AG20443 (cell line): Measurements from ENCODE around the gene ADAP1.

Source experiments
- DNase-seq: peaks from one replicate; pipeline ENCODE4 v3.0.0; 2012; ENCODE audit warnings: low spot score, mixed read lengths

The ADAP1 gene

GRCh38 chr7:922334-923107 lies 32.0 kb downstream of the ADAP1 start:
- no peak for DNase-seq

GRCh38 chr7:921581-922333 lies 32.7 kb downstream of the ADAP1 start:
- DNase-seq: no peak

DNA sequence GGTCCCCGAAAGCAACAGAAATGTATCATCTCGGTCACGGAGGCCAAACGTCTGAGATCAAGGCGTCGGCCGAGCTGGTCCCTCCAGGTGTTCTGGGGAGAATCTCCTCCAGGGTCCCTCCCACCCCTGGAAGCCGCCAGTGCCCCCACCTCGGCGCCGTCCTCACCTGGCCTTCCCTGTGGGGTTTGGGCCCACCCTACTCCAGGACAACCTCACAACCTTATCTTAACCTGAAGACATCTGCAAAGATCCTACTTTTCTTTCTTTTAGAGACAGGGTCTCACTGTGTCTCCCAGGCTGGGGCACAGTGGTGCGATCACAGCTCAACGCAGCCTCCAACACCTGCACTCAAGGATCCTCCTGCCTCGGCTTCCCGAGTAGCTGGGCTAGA lies 33.4 kb downstream of the ADAP1 start:
- no peak for DNase-seq

DNA sequence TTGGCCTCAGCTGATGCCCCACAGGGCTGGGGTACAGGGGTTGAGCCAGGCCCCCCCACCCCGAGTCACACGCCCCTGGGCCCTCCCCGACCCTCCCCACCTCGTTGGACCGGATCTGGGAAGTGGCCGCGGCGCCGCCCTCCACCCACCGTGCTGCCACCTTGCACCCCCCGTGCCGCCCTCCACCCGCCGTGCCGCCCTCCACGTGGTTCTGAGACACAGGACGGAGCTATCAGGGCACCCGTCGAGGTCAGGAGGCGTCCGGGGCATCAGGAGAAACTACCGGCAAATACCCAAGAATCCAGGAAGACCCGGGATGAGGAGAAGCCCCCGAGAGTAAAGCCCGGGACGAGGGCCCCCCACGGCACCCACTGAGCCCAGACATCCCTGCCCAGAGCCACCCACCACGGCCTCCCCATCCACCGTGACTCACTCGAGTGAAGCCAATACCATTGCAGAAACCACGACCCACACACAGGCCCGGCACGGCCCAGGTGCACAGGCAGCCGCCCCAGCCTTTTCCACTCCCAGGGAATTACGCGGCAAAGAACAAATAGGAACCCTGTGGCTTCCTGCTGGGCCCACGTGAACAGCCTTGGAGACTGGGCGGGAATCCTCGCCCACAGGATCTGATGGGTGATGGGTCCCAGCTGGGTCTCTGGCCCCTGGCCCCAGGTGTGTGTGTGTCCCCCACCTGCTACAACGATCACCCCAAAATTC lies 34.0 kb downstream of the ADAP1 start:
- DNase-seq: no peak

GRCh38 chr7:919924-920341 lies 34.5 kb downstream of the ADAP1 start:
- DNase-seq: no peak

DNA sequence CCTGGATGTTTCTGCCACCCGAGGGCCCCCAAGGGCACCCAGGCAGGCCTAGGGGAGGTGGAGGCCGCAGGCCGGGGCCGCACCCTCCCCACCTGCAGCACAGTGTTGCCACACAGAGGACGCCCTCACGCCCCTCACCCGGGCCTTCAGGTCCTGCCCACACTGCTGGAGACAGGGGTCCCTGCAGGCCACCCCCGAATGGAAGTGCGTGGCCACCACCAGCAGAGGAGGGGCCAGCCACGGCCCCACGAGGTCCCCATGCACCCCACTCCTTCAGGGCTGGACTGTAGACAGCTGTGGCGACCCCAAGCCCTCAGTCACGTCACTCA lies 35.4 kb downstream of the ADAP1 start:
- DNase-seq: no peak

DNA sequence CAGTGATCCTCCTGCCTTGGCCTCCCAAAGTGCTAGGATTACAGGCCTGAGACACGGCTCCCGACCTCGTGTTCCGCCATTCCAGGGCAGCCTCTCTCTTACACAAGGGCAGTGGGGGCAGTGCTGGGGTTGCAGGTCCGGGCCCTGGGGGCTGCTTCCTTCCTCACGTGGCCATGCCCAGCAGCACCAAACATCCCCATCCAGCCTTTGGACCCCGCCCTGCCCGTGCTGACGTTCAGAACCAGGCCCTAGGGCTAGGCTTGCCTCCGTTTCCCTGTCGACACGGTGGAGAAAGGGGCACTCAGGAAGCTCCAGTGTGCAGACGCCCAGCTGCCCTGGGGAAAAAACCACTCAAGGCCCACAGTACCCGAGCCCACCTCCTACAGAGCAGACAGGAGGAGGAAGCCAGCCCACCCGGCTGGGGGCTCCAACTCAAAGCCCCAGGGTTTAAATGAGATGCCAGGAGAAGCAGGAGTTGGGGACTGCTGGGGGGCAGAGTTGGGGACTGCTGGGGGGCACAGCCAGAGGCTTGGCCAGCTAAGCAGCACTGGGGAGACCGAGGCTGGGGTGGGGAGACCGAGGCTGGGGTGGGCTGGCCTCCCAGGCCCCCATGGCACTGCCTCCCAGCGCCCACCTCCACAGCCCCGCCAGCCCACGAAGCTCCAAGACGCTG lies 35.9 kb downstream of the ADAP1 start:
- DNase-seq: no peak

GRCh38 chr7:918118-918425 lies 36.4 kb downstream of the ADAP1 start:
- DNase-seq: no peak

GRCh38 chr7:917255-918117 lies 37.0 kb downstream of the ADAP1 start:
- no peak for DNase-seq

- no peak for DNase-seq
These were observed 38.1 kb downstream of the ADAP1 start for GRCh38 chr7:916291-916941.

DNA sequence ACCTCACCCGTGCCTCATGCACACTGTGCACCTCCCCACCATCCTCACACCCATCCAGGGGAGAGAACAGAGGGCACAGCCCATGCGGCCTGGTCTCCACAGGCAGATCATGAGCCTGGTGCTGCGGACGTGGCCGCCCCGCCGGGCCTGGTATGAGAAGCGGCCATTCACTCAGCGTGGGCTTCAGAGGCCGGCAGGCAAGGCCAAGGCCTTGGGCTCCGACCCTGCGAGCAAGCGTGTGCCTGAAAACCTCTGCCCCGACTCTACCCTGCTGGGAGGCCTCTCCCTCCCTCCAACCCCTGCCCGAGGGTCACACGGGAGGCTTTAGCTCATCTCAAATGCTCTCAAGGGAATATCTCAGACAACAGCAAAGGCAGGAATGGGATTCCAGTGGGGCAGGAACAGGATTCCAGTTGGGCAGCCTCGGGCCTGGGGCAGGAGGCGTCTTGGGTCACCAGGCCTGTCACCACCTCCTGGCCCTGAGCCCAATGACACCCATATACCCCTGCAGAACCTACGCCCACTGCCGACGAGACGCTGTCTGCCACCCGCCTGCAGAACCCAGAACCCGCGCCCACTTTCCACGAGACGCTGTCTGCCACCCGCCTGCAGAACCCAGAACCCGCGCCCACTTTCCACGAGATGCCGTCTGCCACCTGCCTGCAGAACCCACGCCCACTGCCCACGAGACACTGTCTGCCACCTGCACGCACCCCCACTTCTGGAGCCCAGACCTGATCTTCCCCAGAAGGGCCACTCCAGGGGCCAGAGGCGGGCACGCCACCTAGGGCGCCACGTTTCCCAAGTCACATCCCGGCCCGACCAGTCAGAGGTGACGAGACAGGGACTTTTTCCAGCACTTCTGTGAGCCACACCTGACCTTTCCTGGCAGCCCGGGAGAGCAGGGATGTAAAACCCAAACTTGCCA lies 38.9 kb downstream of the ADAP1 start:
- no peak for DNase-seq

GRCh38 chr7:914521-915194 lies 39.8 kb downstream of the ADAP1 start:
- no peak for DNase-seq

DNA sequence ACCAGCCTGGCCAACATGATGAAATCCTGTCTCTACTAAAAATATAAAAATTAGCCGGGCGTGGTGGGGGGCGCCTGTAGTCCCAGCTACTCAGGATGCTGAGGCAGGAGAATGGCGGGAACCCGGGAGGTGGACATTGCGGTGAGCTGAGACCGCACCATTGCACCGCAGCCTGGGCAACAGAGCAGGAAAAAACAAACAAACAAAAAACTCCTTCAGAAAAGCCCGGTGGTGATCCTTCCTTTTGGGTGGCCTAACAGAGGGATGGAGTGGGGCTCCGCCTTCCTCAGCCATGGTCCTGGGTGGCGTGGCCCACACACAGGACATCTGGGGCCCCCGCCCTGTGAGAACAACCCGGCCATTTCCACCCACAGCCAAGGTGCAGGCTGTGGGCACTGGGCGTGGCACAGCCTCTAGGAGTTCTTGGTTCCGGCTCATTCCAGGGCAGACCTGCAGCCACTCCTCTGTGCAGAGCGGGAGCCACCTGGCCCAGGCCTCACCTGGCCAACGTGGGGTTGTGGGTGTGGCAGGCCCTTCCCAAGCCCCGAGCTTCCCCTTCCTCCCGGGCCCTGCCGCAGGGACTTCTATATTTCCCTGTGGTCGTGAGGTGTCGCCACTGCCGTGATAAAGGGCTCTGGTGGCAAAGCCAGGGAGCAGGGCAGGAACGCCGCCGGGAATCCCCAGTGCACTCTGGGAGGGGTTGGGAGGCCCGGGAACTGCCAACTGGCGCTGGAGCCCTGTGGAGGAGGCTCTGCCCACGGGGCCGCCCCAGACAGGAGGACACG lies 40.6 kb downstream of the ADAP1 start:
- no peak for DNase-seq

- DNase-seq: no peak
These were observed 42.5 kb downstream of the ADAP1 start for GRCh38 chr7:911791-912480.

GRCh38 chr7:910931-911431 lies 43.5 kb downstream of the ADAP1 start:
- no peak for DNase-seq

DNA sequence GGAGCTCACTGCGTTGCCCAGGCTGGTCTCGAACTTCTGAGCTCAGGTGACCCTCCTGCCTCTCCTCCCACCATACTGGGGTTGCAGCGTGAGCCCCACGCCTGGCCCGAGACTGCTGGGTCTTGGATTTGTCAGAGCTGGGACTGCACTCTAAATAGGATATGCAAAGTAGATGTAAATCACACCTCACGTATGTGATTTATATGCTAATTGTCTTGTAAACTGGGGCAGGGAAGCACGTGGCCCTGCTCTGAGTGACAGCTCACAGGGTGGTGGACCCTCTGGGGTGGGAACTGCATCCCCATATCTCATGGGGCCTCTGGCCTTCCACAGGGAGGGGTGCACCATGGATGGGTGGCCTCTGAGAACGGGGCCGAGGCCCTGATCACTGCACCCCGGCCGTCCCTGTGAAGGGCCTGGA lies 44.0 kb downstream of the ADAP1 start:
- DNase-seq: no peak

GRCh38 chr7:909358-910329 lies 44.8 kb downstream of the ADAP1 start:
- DNase-seq: peak; percentile 91
